HepG2 (cell line): ENCODE results near the gene TMEM130. TPM values are rescaled to one million over a fixed set of nuclear protein-coding genes. Genes with fewer than 3 reads are reported as not detected.

Experiments
- ATAC-seq: fragments of 200-7000 bp; cut with Tn5 transposase; 3 replicates; pipeline ENCODE4 v1.9.1; 2020; ENCODE audit warnings: mild to moderate bottlenecking, moderate library complexity
- BruUV-seq: library from RNA; stranded (reverse); fragments of 400-500 nt; replicated peaks from 2 replicates; lab custom pipeline; 2021; lab: Mats Ljungman, UMichigan
- CTCF ChIA-PET: fragments of 300-600 bp; formaldehyde crosslinking; extraction: SDS; loops from one replicate; lab custom pipeline; 2021; ENCODE audit warnings: low total read pairs, inconsistent platforms, low intra/inter-chr PET ratio; lab: Yijun Ruan, JAX
- POLR2A ChIA-PET: fragments of 350-600 bp; sonication (Branson Sonifier 250); formaldehyde crosslinking; loops from one replicate; lab custom pipeline; 2020; ENCODE audit warnings: antibody characterized with exemption, inconsistent platforms; lab: Yijun Ruan, JAX
- DNase-seq: peaks from one replicate; pipeline ENCODE4 v3.0.0-alpha.2; 2015; ENCODE audit warnings: low spot score
- FAIRE-seq: peaks from 3 replicates; lab custom pipeline; 2011; peaks lifted over from hg19 to GRCh38; lab: Jason Lieb, UNC
- H2AFZ ChIP-seq: one replicate; pipeline ENCODE4 v1.6.1; 2011; ENCODE audit warnings: low read length, inconsistent platforms
- H3K27ac ChIP-seq: fragments of 300-600 bp; 3 replicates; pipeline ENCODE4 v1.8.0; 2011; ENCODE audit warnings: mixed run types, mild to moderate bottlenecking, mixed read lengths, low read length, inconsistent platforms; ENCODE audit not compliant: insufficient read depth; ENCODE audit errors: extremely low read length
- H3K27me3 ChIP-seq, 2 experiments: fragments of 200-600 bp in 1 of 2; 2 replicates in 1 of 2; 3 replicates in 1 of 2; pipeline versions ENCODE4 v1.6.0 to v1.8.0; 2011; ENCODE audit warnings: low read length in 2 of 2, mild to moderate bottlenecking in 2 of 2, moderate library complexity in 2 of 2, inconsistent platforms in 1 of 2; ENCODE audit not compliant: insufficient read depth in 2 of 2, control insufficient read depth in 1 of 2
- H3K36me3 ChIP-seq, 2 experiments: fragments of 200-600 bp in 1 of 2; replicated peaks in 1 of 2; 2 replicates in 1 of 2; 3 replicates in 1 of 2; pipeline versions ENCODE4 v1.5.1 to v1.8.0; 2011; ENCODE audit warnings: low read length in 2 of 2, inconsistent platforms in 1 of 2; ENCODE audit not compliant: insufficient read depth in 2 of 2, control insufficient read depth in 1 of 2
- H3K4me1 ChIP-seq: 2 replicates; pipeline ENCODE4 v1.5.1; 2012; ENCODE audit warnings: low read length, inconsistent platforms; ENCODE audit not compliant: insufficient read depth
- H3K4me2 ChIP-seq: 2 replicates; pipeline ENCODE4 v1.6.0; 2011; ENCODE audit warnings: low read depth, low read length, inconsistent platforms
- H3K4me3 ChIP-seq, 3 experiments: fragments of 200-600 bp in 1 of 3; sonication (generic), shearing (Covaris generic) in 1 of 3; replicated peaks in 1 of 3; 2 replicates each; pipeline ENCODE4 v1.5.1; 2011 to 2016; ENCODE audit warnings: low read length in 3 of 3, inconsistent platforms in 2 of 3, low read depth in 2 of 3, mild to moderate bottlenecking in 2 of 3, control low read depth in 1 of 3, mixed read lengths in 1 of 3; ENCODE audit not compliant: insufficient read depth in 1 of 3
- H3K79me2 ChIP-seq: one replicate; pipeline ENCODE4 v1.6.1; 2011; ENCODE audit warnings: low read length, inconsistent platforms; ENCODE audit not compliant: insufficient read depth
- H3K9ac ChIP-seq: 2 replicates; pipeline ENCODE4 v1.6.0; 2011; ENCODE audit warnings: mild to moderate bottlenecking, low read depth, low read length, inconsistent platforms; ENCODE audit not compliant: insufficient read depth
- H3K9me3 ChIP-seq: 2 replicates; pipeline ENCODE4 v1.5.1; 2012; ENCODE audit warnings: mild to moderate bottlenecking, low read length
- H4K20me1 ChIP-seq: 2 replicates; pipeline ENCODE4 v1.6.0; 2011; ENCODE audit warnings: inconsistent platforms, mild to moderate bottlenecking, low read length, moderate library complexity; ENCODE audit not compliant: insufficient read depth
- MIXL1 ChIP-seq: IDR thresholded peaks from 2 replicates; pipeline ENCODE4 v1.6.1; 2016
- PHF5A ChIP-seq: IDR thresholded peaks from one replicate; pipeline ENCODE4 v1.6.1; 2018; ENCODE audit warnings: low read depth, missing genetic modification reagents; ENCODE audit not compliant: unreplicated experiment
- PPARG ChIP-seq: conservative IDR thresholded peaks from 2 replicates; pipeline ENCODE4 v1.6.1; 2016; ENCODE audit warnings: missing biosample characterization, missing genetic modification reagents
- TARDBP ChIP-seq: sonication (generic); formaldehyde crosslinking; IDR thresholded peaks from 2 replicates; pipeline ENCODE4 v1.8.0; 2022; ENCODE audit warnings: mild to moderate bottlenecking, missing genetic modification reagents
- ZNF720 ChIP-seq: sonication (generic); formaldehyde crosslinking; IDR thresholded peaks from 2 replicates; pipeline ENCODE4 v1.4.0; 2020; ENCODE audit warnings: missing genetic modification reagents
- ZSCAN31 ChIP-seq: sonication (generic); formaldehyde crosslinking; IDR thresholded peaks from 2 replicates; pipeline ENCODE4 v1.5.0; 2020; ENCODE audit warnings: low read depth, mild to moderate bottlenecking, missing genetic modification reagents
- WGBS: methylation state at CpG from one replicate; pipeline ENCODE4 v1.1.6; 2017; ENCODE audit warnings: low lambda C conversion rate; 5-methylcytosine and 5-hydroxymethylcytosine counted together
- in situ Hi-C: cut with HindIII; loops from 2 replicates; pipeline ENCODE4 v1.10.0; 2017; ENCODE audit warnings: low pct_unique_long_range_greater_than_20kb; ENCODE audit not compliant: extremely low pct_ligation_motif_present
- intact Hi-C: fragments of 100-400 bp; cut with micrococcal nuclease; formaldehyde crosslinking; loops from one replicate; pipeline ENCODE4 v1.10.0; 2022; ENCODE audit not compliant: unreplicated experiment
- polyA plus RNA-seq, 8 experiments: library from polyadenylated mRNA; depleted of rRNA in 3 of 8; stranded (reverse) in 7 of 8; unstranded in 1 of 8; fragments of >200 nt; fragmentation: Illumina TruSeq in 4 of 8; extraction: Trizol in 4 of 8; gene quantifications; 2 replicates each; pipeline versions ENCODE4 v1.2.1 to v1.2.3, GENCODE V29; 2011 to 2016; ENCODE audit warnings: low read depth in 4 of 8, missing spikeins in 1 of 8, mixed read lengths in 1 of 8; ENCODE audit not compliant: insufficient read depth in 1 of 8
- total RNA-seq, 5 experiments: library from RNA; depleted of rRNA; stranded (reverse); fragments of >200 nt; fragmentation: Illumina TruSeq; extraction: Trizol; gene quantifications; 2 replicates each; pipeline ENCODE4 v1.2.3, GENCODE V29; 2016; ENCODE audit warnings: low read depth in 1 of 5

TMEM130 gene
- total and polyA plus RNA-seq, 2 of the 13 experiments (the other 11 are each of a cell fraction or from before 2014, with no cell fraction given): not detected

GRCh38 chr7:98903246-98903645 lies 33.4 kb upstream of the TMEM130 start:
- FAIRE-seq: no peak
- H3K9ac ChIP-seq: no peak overlapping the region
- no peak overlapping the region for H3K4me2 ChIP-seq
- in situ Hi-C loops: no loop called here
- H3K27ac ChIP-seq: no peak overlapping the region
- ChIA-PET CTCF (no interaction called here), POLR2A (no interaction called here)
- H4K20me1 ChIP-seq: no peaks in the 10 kb centered on the region
- intact Hi-C loops: no loop called here
- no peak for DNase-seq
- 90% methylated on average over 4 of the region's 4 CpGs for WGBS
- no peaks in the 10 kb centered on the region for H3K9me3 ChIP-seq
- H3K79me2 ChIP-seq: no peaks in the 10 kb centered on the region
- H3K4me3 ChIP-seq: no peak overlapping the region
- no peak for ATAC-seq
- no peaks in the 10 kb centered on the region for H3K4me1 ChIP-seq
- no peak overlapping the region for H2AFZ ChIP-seq
- BruUV-seq: no TSS peak
- TF ChIP-seq ZNF720 (CRISPR knock-in tag) (no peak), PPARG (no peak), ZSCAN31 (no peak)
- H3K36me3 ChIP-seq: peaks cover 23 to 88% of the 10 kb centered on the region in 2 experiments
- no peaks in the 10 kb centered on the region for H3K27me3 ChIP-seq

- TF ChIP-seq PHF5A (CRISPR knock-in tag) (no peak), MIXL1 (no peak), TARDBP (CRISPR knock-in tag) (no peak)
- Histone ChIP-seq H2AFZ (no peak overlapping the region), H4K20me1 (no peaks in the 10 kb centered on the region), H3K27ac (no peak overlapping the region), H3K27me3 (no peaks in the 10 kb centered on the region), H3K9ac (no peak overlapping the region), H3K4me3 (no peak overlapping the region), H3K36me3 (peaks cover 23 to 89% of the 10 kb centered on the region in 2 experiments), H3K4me2 (no peak overlapping the region), H3K9me3 (no peaks in the 10 kb centered on the region), H3K79me2 (no peaks in the 10 kb centered on the region), H3K4me1 (no peaks in the 10 kb centered on the region)
- in situ Hi-C loops: no loop called here
- ChIA-PET POLR2A (no interaction called here), CTCF (no interaction called here)
- WGBS: 97% methylated on average over 3 of the region's 3 CpGs
- ATAC-seq (no peak), FAIRE-seq (no peak), DNase-seq (no peak)
- no TSS peak for BruUV-seq
- intact Hi-C loops: no loop called here
Observed at GRCh38 chr7:98902523-98902922, 32.7 kb upstream of the TMEM130 start.
